Measurements from ENCODE around the gene PPP2R5E.

DNA sequence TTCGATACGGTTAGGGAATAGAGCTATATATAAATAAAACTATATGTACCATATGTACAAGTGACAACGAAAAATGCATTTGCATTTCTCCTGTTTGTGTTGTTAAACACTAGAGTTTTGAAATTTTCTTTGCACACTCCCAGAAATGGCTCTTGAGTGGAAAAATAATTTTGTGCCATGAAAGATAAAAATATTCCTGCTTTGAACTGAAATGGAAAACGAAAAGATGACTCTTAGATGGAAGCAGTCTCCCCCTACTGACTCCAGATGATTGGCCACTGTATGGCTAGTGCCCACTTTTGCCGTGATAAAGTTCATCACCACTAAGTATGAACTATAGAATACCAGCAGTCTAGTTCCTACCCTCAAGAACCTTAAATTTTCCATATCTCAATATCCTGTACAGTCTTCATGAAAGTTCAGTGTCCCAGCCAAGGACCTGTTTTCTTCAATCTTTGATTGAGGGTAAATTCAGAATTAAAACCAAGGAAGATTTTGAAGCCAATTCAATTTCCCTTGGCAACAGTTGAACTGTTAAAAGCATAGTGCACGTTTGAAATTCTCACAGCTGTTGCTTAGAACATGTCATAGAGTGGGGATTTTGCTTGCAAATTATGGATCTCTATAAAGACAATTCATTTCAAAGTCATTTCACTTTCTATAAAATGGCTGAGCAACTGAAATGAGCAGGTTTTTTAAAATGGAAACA, 1.6 kb upstream of the PPP2R5E start:
- no peak for TF ChIP-seq POLR2A (IDR thresholded peaks at IDR 0.05)
- TF ChIP-seq, protein P1, sequence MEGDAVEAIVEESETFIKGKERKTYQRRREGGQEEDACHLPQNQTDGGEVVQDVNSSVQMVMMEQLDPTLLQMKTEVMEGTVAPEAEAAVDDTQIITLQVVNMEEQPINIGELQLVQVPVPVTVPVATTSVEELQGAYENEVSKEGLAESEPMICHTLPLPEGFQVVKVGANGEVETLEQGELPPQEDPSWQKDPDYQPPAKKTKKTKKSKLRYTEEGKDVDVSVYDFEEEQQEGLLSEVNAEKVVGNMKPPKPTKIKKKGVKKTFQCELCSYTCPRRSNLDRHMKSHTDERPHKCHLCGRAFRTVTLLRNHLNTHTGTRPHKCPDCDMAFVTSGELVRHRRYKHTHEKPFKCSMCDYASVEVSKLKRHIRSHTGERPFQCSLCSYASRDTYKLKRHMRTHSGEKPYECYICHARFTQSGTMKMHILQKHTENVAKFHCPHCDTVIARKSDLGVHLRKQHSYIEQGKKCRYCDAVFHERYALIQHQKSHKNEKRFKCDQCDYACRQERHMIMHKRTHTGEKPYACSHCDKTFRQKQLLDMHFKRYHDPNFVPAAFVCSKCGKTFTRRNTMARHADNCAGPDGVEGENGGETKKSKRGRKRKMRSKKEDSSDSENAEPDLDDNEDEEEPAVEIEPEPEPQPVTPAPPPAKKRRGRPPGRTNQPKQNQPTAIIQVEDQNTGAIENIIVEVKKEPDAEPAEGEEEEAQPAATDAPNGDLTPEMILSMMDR (IDR thresholded peaks at IDR 0.05): peak in 2 of 3 experiments; percentile 17 to 27

Data from testis (tissue), 2 donors.